ENCODE data around the gene VPS11.

Gene VPS11

GRCh38 chr11:119106564-119107537 is 39.2 kb downstream of the VPS11 start, which contains the start of gene C2CD2L:
Gene C2CD2L, plus strand, starts transcription at chr11:119107344. Its CDS starts 398 bp downstream, at chr11:119107742.
- DNase-seq = peak; percentile 84

- no peak for DNase-seq
Measured at GRCh38 chr11:119107538-119108145, 40.0 kb downstream of the VPS11 start.

GRCh38 chr11:119108146-119108856 is 40.7 kb downstream of the VPS11 start:
- DNase-seq = no peak

GRCh38 chr11:119108857-119109221 is 41.2 kb downstream of the VPS11 start:
- DNase-seq = no peak

GRCh38 chr11:119109843-119110242 is 42.2 kb downstream of the VPS11 start:
- DNase-seq = no peak

GRCh38 chr11:119110439-119110838 is 42.8 kb downstream of the VPS11 start:
- no peak for DNase-seq

GRCh38 chr11:119111361-119111925 is 43.8 kb downstream of the VPS11 start:
- DNase-seq = no peak

- no peak for DNase-seq
Measured at GRCh38 chr11:119112314-119113020, 44.8 kb downstream of the VPS11 start.

GRCh38 chr11:119113716-119114115 is 46.1 kb downstream of the VPS11 start:
- DNase-seq = no peak

GRCh38 chr11:119114351-119114750 is 46.7 kb downstream of the VPS11 start:
- no peak for DNase-seq

GRCh38 chr11:119115484-119116234 is 48.0 kb downstream of the VPS11 start:
- no peak for DNase-seq

GRCh38 chr11:119116235-119116594 is 48.6 kb downstream of the VPS11 start:
- DNase-seq = no peak

GRCh38 chr11:119116601-119117000 is 49.0 kb downstream of the VPS11 start:
- DNase-seq = no peak

- DNase-seq = no peak
Measured at GRCh38 chr11:119117004-119117706, 49.5 kb downstream of the VPS11 start.

GRCh38 chr11:119118227-119118626 is 50.6 kb downstream of the VPS11 start:
- DNase-seq = no peak

GRCh38 chr11:119118946-119119345 is 51.3 kb downstream of the VPS11 start:
- DNase-seq = no peak

GRCh38 chr11:119120639-119121007 is 53.0 kb downstream of the VPS11 start:
- DNase-seq = no peak

- DNase-seq = peak; percentile 99
Measured at GRCh38 chr11:119121008-119121810, 53.6 kb downstream of the VPS11 start, which contains the start of gene HINFP. Gene HINFP, plus strand, starts transcription at chr11:119121580. Its CDS starts 5,365 bp downstream, at chr11:119126945.

- no peak for DNase-seq
Measured at GRCh38 chr11:119121811-119122124, 54.1 kb downstream of the VPS11 start.

- DNase-seq = no peak
Measured at GRCh38 chr11:119125821-119126220, 58.2 kb downstream of the VPS11 start.

Data from GDM1 (cell line).